Mammary epithelial cell (primary cell): ENCODE measurements around the gene JMJD1C.

Source experiments
- EZH2 ChIP-seq: IDR thresholded peaks from 2 replicates; pipeline ENCODE4 v1.6.1; 2012; ENCODE audit warnings: low read length, inconsistent platforms, borderline replicate concordance
- TF ChIP-seq, protein P1 (sequence below), 2 donors: IDR thresholded peaks in 1 of 2; conservative IDR thresholded peaks in 1 of 2; 2 replicates each; pipeline ENCODE4 v1.5.1; 2011 to 2012; ENCODE audit warnings: inconsistent platforms in 2 of 2, low read length in 2 of 2, mild to moderate bottlenecking in 2 of 2, control low read depth in 1 of 2, low read depth in 1 of 2; ENCODE audit not compliant: insufficient read depth in 1 of 2; ENCODE audit errors: extremely low read depth in 1 of 2

DNA sequence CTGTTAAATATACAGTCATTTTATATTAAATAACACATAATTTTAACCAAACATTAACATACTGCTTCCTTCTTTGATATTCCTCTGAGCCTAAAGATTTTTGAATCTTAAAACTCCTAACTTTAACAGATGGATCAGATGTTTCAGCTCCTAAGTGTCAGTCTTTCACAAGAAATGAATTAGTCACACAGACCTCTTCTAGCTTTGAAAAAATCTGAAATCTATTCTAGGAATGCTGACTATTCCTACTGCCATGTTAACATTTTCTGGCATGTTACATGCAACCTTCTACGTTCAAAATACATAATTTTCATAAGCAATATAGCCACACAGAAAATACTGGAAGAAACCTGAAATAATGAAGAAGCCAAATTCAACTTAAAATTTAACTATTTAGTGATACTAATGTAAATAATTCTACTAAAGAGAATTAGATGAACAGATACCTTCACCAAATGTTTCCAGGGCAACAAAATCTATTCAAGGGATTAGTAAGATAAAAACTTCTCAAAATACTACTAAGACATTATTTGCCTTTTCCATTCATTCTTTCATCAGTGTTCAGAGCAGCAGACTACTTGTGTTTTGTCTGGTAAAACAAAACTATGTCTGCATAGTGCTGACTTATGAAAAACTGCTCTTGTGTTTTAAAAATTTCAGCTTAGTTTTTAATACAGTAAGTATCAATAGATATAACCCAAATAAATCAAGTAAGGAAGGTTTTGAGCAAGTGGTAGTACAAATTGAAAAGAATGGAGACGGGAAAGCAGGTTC is 9.2 kb downstream of the JMJD1C start:
- TF ChIP-seq, protein P1, sequence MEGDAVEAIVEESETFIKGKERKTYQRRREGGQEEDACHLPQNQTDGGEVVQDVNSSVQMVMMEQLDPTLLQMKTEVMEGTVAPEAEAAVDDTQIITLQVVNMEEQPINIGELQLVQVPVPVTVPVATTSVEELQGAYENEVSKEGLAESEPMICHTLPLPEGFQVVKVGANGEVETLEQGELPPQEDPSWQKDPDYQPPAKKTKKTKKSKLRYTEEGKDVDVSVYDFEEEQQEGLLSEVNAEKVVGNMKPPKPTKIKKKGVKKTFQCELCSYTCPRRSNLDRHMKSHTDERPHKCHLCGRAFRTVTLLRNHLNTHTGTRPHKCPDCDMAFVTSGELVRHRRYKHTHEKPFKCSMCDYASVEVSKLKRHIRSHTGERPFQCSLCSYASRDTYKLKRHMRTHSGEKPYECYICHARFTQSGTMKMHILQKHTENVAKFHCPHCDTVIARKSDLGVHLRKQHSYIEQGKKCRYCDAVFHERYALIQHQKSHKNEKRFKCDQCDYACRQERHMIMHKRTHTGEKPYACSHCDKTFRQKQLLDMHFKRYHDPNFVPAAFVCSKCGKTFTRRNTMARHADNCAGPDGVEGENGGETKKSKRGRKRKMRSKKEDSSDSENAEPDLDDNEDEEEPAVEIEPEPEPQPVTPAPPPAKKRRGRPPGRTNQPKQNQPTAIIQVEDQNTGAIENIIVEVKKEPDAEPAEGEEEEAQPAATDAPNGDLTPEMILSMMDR (conservative IDR thresholded peaks at IDR 0.05 in 1 of 2, IDR thresholded peaks at IDR 0.05 in 1 of 2; ENCODE audit: extremely low read depth in 1 of 2, insufficient read depth in 1 of 2, low read depth in 1 of 2, low read length in 2 of 2), result no peak
- TF ChIP-seq EZH2, result no peak
